Colonic mucosa (tissue), 4 donors: ENCODE data around the gene KLF16. TPM values are rescaled to one million over a fixed set of nuclear protein-coding genes. Genes with fewer than 3 reads are reported as not detected.

Experiments used
- DNase-seq: peaks from one replicate; pipeline ENCODE4 v3.0.0-alpha.2; 2020
- H3K27ac ChIP-seq: fragments of 200-600 bp; one replicate; pipeline ENCODE4 v1.8.0; 2021
- H3K27me3 ChIP-seq: fragments of 200-600 bp; one replicate; pipeline ENCODE4 v1.8.0; 2021
- H3K36me3 ChIP-seq: fragments of 200-600 bp; one replicate; pipeline ENCODE4 v1.8.0; 2021
- H3K4me1 ChIP-seq: fragments of 200-600 bp; one replicate; pipeline ENCODE4 v1.8.0; 2021; ENCODE audit warnings: mild to moderate bottlenecking
- H3K4me3 ChIP-seq: fragments of 200-600 bp; one replicate; pipeline ENCODE4 v1.8.0; 2021
- H3K9ac ChIP-seq, 2 donors: one replicate each; pipeline ENCODE4 v1.7.0; 2013; ENCODE audit warnings: control low read depth in 2 of 2, low read depth in 2 of 2, low read length in 2 of 2
- H3K9me3 ChIP-seq: fragments of 200-600 bp; one replicate; pipeline ENCODE4 v1.8.0; 2021
- intact Hi-C: fragments of 100-400 bp; cut with DNase I; formaldehyde crosslinking; loops from one replicate; pipeline ENCODE4 v1.14.1; 2022
- total RNA-seq, 2 donors: library from RNA; stranded (reverse); fragmentation: NEBNext Ultra II Directional in 1 of 2; extraction: Animal tissue kit (Norgen Biotek cat#: 25700) in 1 of 2; gene quantifications; one replicate each; pipeline ENCODE4 v1.2.1, GENCODE V29; 2021
- TF ChIP-seq, protein P1 (sequence below): fragments of 200-600 bp; IDR thresholded peaks from one replicate; pipeline ENCODE4 v1.8.0; 2022; ENCODE audit warnings: antibody characterized with exemption, mild to moderate bottlenecking
- donor health status: healthy.
- donor health status: DM: no; HTN: no; CAD: no.
- donor health status: DM: no; HTN: no; CAD: no.

KLF16 gene
- total RNA-seq, 2 donors from 2014 or later = 31.1 to 34.8 TPM

DNA sequence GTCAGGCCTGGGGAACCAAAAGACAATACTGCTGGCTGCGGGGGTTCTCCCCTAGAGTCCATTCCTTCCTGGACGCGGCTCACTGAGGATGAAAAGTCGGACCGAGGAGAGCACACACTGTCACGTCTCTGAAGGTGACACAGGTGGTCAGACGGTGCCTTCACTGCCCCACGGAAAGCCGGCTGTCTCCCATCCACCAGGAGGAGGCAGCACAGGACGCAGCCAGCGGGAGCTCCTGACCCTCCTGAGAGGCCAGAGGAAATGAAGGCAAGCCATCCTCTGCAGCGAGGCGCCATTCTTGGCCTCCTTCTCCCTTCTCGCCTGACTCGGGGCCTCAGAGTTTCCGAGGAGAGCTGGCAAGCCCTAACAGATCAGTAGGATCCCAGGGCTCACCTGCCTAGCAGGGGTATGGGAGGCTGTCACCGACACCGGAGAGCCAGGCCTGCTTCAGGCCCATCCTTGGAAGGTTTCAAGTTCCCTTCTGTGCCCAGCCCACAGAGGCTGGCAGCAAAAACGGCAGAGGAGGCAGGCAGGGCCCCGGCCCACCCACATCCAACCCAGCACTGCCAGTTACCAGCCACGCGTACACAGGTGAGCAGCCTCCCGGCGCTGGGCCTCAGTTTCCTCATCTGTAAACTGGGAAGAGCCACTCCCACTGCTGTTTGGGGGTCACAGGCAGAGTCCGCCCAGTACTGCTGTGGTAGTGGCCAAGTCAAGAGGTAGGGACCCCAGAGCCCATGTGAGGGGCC lies 19.6 kb downstream of the KLF16 start:
- no peak for DNase-seq
- TF ChIP-seq, protein P1, sequence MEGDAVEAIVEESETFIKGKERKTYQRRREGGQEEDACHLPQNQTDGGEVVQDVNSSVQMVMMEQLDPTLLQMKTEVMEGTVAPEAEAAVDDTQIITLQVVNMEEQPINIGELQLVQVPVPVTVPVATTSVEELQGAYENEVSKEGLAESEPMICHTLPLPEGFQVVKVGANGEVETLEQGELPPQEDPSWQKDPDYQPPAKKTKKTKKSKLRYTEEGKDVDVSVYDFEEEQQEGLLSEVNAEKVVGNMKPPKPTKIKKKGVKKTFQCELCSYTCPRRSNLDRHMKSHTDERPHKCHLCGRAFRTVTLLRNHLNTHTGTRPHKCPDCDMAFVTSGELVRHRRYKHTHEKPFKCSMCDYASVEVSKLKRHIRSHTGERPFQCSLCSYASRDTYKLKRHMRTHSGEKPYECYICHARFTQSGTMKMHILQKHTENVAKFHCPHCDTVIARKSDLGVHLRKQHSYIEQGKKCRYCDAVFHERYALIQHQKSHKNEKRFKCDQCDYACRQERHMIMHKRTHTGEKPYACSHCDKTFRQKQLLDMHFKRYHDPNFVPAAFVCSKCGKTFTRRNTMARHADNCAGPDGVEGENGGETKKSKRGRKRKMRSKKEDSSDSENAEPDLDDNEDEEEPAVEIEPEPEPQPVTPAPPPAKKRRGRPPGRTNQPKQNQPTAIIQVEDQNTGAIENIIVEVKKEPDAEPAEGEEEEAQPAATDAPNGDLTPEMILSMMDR = no peak
- H3K36me3 ChIP-seq = no peaks in the 10 kb centered on the region
- H3K9me3 ChIP-seq = no peaks in the 10 kb centered on the region
- H3K4me1 ChIP-seq = peaks cover 37% of the 10 kb centered on the region
- no peak overlapping the region for H3K27ac ChIP-seq
- intact Hi-C loops = no loop called here
- H3K27me3 ChIP-seq = no peaks in the 10 kb centered on the region
- H3K4me3 ChIP-seq = no peak overlapping the region
- H3K9ac ChIP-seq = peak overlapping the region in 1 of 2 donors; percentile 12

DNA sequence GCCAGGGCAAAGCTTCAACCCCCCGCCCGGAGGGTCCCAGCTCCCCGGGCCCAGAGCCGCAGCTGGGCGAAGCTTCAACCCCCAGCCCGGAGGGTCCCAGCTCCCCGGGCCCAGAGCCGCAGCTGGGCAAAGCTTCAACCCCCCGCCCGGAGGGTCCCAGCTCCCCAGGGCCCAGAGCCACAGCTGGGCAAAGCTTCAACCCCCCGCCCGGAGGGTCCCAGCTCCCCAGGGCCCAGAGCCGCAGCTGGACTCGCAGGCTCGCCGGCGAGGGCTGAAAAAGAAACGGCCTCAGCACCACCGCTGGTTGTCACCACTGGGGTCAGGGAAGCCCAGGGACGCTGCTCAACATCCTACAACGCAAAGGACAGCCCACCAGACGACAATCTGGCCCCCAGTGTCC lies 20.3 kb downstream of the KLF16 start:
- TF ChIP-seq, protein P1 = no peak
- no peak overlapping the region for H3K9ac ChIP-seq
- no peak overlapping the region for H3K27ac ChIP-seq
- no peaks in the 10 kb centered on the region for H3K9me3 ChIP-seq
- intact Hi-C loops = no loop called here
- DNase-seq = no peak
- no peaks in the 10 kb centered on the region for H3K27me3 ChIP-seq
- peaks cover 41% of the 10 kb centered on the region for H3K4me1 ChIP-seq
- H3K4me3 ChIP-seq = no peak overlapping the region
- H3K36me3 ChIP-seq = no peaks in the 10 kb centered on the region

DNA sequence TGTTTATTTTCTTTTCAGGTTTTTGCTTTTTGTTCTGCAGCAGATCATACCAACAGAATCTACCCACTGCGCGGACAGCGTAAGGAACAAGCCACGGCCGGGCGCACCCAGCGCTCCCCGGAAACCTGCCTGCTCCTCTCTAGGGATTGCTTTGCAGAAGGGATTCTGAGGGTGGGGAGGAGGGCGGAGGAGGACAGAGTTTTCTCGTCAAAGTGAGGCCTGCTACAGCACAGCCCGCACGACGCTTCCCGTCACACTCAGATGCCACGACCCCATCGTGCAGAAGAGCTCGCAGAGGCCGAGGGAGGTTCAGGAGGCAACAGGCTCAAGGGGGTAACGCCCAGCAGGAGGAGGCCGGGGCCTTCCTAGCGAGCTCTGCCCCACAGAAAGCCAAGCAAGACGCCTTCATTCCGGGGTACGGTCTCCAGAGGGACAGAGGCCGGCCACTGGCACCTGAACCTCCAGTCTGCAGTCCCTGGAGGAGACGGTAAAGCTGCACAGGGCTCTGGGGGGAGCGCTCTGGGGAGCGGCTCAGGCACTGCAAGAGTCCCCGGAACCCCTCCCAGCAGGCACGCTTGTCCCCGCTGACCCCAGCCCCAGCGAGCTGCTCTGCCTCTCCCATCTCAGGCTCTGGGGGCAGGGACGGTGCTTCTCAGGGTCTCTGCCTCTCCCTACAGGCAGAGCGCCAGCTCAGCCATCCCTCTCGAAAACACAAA lies 22.0 kb downstream of the KLF16 start:
- Histone ChIP-seq H3K9me3 (no peaks in the 10 kb centered on the region), H3K4me1 (peaks cover 37% of the 10 kb centered on the region), H3K36me3 (no peaks in the 10 kb centered on the region), H3K4me3 (no peak overlapping the region), H3K27me3 (no peaks in the 10 kb centered on the region), H3K27ac (peak overlapping the region; percentile 84), H3K9ac (peak overlapping the region in 1 of 2 donors; percentile 84)
- no peak for DNase-seq
- TF ChIP-seq, protein P1 = no peak
- intact Hi-C loops = no loop called here

DNA sequence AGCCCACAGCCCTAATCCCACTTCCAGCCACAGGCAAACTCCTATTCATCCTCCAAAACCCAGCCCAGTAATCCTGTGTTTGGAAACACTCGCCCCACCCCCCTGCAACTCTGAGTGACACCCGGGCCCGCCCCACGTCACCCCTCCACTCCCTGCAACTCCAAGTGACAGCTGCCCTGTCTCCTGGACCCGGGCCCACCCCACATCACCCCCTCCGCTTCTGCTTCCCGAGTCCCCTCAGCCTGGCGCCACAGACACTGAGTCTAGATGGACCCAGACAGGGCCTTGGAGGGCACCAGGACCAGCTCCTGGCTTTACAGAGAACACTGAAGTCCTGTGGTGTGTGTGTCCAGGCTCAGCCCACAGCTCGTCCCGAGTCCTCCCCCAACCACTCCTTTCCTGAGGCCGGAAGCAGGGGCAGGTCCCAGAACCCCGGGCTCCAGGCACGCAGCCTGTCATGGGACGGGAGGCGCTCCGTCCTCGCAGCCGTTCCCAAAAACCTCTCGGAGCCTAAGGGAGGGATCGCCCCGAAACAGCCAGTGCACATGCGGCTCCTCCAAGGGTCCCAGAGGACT lies 22.8 kb downstream of the KLF16 start:
- peaks cover 36% of the 10 kb centered on the region for H3K4me1 ChIP-seq
- TF ChIP-seq, protein P1 = no peak
- no peaks in the 10 kb centered on the region for H3K27me3 ChIP-seq
- DNase-seq = no peak
- intact Hi-C loops = no loop called here
- no peaks in the 10 kb centered on the region for H3K36me3 ChIP-seq
- H3K4me3 ChIP-seq = no peak overlapping the region
- peak overlapping the region; percentile 84 for H3K27ac ChIP-seq
- H3K9me3 ChIP-seq = no peaks in the 10 kb centered on the region
- H3K9ac ChIP-seq = peak overlapping the region; percentile 12 to 84

DNA sequence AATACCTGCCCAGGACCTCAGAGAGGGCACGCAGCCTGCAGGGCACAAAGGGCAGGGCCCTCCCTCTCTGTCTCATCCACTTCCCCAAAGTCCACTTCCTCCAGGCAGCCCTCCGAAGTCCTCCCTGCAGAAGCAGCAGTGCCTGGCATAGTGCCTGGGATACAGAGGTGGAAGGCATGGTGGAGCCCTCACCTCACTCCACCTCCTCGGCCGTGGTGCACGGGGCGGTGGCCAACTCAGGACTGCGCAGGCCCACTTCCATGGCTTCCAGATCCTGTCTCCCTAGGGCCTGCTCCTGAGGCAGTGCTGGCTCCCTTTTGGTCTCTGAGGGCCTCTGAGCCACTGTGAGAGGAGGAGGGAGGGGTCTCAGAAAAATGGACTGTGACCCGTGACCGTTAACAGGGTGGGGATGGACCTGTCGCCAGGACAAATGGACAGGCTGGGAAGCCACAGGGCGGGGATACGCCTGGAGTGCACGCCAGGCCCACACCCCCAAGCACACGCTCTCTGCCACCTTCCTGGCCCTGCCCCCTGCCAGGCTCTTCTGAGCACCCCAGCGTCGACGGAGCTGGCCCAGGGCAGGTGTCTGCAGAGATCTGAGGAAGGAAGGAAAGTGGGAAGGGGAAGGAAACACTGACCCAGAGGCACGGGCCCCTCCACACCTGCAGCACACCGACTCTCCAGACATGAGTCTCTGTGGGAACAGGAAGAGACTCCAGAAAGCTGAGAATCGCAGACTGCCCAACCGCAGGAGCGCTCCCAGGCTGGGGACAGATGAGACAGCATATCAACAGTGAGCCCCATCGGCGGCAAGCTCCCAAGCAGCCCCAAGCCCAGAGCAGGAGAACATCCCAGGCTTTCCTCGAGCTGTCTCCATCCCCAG lies 23.5 kb downstream of the KLF16 start:
- Histone ChIP-seq H3K36me3 (no peaks in the 10 kb centered on the region), H3K9ac (peak overlapping the region in 1 of 2 donors; percentile 84), H3K27ac (peak overlapping the region; percentile 84), H3K4me3 (no peak overlapping the region), H3K4me1 (peaks cover 36% of the 10 kb centered on the region), H3K27me3 (no peaks in the 10 kb centered on the region), H3K9me3 (no peaks in the 10 kb centered on the region)
- peak; percentile 87 for DNase-seq
- intact Hi-C loops = no loop called here
- TF ChIP-seq, protein P1 = no peak
